ENCODE results near the gene VWC2L.

- TF ChIP-seq, protein P1, sequence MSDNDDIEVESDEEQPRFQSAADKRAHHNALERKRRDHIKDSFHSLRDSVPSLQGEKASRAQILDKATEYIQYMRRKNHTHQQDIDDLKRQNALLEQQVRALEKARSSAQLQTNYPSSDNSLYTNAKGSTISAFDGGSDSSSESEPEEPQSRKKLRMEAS (IDR thresholded peaks at IDR 0.05): no peak
- TF ChIP-seq GTF2F1 (IDR thresholded peaks at IDR 0.05; ENCODE audit: borderline replicate concordance, low read depth, low read length) (no peak), USF2 (IDR thresholded peaks at IDR 0.05; ENCODE audit: low read length) (no peak), TAF1 (IDR thresholded peaks at IDR 0.05; ENCODE audit: low read depth, low read length) (no peak), EZH2 (IDR thresholded peaks at IDR 0.05; ENCODE audit: low read depth, low read length, severe bottlenecking) (no peak), RNF2 (IDR thresholded peaks at IDR 0.05; ENCODE audit: borderline replicate concordance, low read depth, low read length, missing control alignments, poor library complexity, severe bottlenecking) (no peak)
- TF ChIP-seq, protein P2, sequence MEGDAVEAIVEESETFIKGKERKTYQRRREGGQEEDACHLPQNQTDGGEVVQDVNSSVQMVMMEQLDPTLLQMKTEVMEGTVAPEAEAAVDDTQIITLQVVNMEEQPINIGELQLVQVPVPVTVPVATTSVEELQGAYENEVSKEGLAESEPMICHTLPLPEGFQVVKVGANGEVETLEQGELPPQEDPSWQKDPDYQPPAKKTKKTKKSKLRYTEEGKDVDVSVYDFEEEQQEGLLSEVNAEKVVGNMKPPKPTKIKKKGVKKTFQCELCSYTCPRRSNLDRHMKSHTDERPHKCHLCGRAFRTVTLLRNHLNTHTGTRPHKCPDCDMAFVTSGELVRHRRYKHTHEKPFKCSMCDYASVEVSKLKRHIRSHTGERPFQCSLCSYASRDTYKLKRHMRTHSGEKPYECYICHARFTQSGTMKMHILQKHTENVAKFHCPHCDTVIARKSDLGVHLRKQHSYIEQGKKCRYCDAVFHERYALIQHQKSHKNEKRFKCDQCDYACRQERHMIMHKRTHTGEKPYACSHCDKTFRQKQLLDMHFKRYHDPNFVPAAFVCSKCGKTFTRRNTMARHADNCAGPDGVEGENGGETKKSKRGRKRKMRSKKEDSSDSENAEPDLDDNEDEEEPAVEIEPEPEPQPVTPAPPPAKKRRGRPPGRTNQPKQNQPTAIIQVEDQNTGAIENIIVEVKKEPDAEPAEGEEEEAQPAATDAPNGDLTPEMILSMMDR (IDR thresholded peaks at IDR 0.05; ENCODE audit: control extremely low read depth in 1 of 3, insufficient read depth in 1 of 3, low read depth in 1 of 3, low read length in 3 of 3): no peak
These were observed 73.8 kb downstream of the VWC2L start for GRCh38 chr2:214484701-214485100.

All from H1 (cell line).